22Rv1 (cell line): Measurements from ENCODE around the gene NRXN3.

Source experiments
- H3K27ac ChIP-seq: fragments of 450-650 bp; 2 replicates; pipeline ENCODE4 v1.5.1; 2017
- ZFX ChIP-seq: fragments of 450-650 bp; IDR thresholded peaks from 2 replicates; pipeline ENCODE4 v1.6.1; 2017; ENCODE audit warnings: antibody characterized with exemption, borderline replicate concordance
- TF ChIP-seq, protein P1 (sequence below): fragments of 450-650 bp; IDR thresholded peaks from 2 replicates; pipeline ENCODE4 v1.5.1; 2017; ENCODE audit warnings: mild to moderate bottlenecking

NRXN3 gene

GRCh38 chr14:79333198-79333546, 1163.0 kb downstream of the NRXN3 start:
- no peak for TF ChIP-seq ZFX
- TF ChIP-seq, protein P1, sequence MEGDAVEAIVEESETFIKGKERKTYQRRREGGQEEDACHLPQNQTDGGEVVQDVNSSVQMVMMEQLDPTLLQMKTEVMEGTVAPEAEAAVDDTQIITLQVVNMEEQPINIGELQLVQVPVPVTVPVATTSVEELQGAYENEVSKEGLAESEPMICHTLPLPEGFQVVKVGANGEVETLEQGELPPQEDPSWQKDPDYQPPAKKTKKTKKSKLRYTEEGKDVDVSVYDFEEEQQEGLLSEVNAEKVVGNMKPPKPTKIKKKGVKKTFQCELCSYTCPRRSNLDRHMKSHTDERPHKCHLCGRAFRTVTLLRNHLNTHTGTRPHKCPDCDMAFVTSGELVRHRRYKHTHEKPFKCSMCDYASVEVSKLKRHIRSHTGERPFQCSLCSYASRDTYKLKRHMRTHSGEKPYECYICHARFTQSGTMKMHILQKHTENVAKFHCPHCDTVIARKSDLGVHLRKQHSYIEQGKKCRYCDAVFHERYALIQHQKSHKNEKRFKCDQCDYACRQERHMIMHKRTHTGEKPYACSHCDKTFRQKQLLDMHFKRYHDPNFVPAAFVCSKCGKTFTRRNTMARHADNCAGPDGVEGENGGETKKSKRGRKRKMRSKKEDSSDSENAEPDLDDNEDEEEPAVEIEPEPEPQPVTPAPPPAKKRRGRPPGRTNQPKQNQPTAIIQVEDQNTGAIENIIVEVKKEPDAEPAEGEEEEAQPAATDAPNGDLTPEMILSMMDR = no peak
- H3K27ac ChIP-seq = no peak overlapping the region

DNA sequence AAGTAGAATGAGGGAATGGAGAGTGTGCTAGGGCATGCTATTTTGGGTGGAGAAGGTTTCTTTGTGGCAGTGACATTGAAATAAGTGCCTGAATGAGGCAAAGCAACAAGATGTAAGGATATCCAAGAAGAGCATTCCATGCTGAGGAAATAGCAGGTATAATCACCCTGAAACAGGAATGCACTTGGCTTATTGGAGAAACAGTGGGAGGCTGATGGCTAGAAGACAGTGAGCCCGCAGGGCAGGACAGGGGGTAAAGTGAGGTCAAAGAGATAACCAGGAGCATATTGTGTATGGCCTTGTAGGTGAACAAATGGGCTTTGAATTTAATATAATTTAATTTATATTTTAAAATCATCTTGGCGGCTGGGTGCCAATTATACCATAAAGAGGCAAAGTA, 1164.1 kb downstream of the NRXN3 start:
- no peak for TF ChIP-seq ZFX
- TF ChIP-seq, protein P1 = no peak
- no peak overlapping the region for H3K27ac ChIP-seq

- no peak overlapping the region for H3K27ac ChIP-seq
- TF ChIP-seq ZFX = no peak
- TF ChIP-seq, protein P1 = no peak
These were observed 1167.6 kb downstream of the NRXN3 start for GRCh38 chr14:79337761-79338160.

GRCh38 chr14:79342942-79343341, 1172.8 kb downstream of the NRXN3 start:
- H3K27ac ChIP-seq = no peak overlapping the region
- TF ChIP-seq ZFX = no peak
- TF ChIP-seq, protein P1 = no peak

GRCh38 chr14:79351011-79351410, 1180.8 kb downstream of the NRXN3 start:
- no peak overlapping the region for H3K27ac ChIP-seq
- TF ChIP-seq, protein P1 = no peak
- no peak for TF ChIP-seq ZFX

DNA sequence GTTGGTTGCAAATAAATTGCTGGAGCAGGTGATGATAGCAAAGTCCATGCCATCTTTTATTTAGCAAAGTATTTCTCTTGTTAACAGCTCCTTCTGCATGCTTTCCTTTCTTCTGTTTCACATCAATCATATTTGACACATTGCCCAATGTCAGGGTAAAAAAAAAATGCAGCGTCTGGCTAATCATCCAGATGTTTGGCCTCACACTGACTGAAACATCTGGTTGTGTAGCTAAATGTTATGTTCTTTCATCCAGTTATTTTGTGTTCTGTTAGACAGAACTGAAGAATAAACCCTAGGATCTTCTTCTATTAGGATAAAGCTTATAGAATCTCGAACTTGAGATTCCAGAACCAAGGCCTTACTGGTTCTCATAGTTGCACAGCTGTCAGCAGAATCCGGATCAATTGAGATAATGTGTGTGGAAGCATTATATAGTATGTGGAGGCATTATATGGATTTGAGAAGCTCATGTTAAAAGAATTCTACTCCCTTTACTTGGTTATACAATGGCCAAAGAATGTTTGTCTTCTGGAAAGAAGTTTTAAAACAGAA, 1182.0 kb downstream of the NRXN3 start:
- no peak for TF ChIP-seq ZFX
- TF ChIP-seq, protein P1 = no peak

DNA sequence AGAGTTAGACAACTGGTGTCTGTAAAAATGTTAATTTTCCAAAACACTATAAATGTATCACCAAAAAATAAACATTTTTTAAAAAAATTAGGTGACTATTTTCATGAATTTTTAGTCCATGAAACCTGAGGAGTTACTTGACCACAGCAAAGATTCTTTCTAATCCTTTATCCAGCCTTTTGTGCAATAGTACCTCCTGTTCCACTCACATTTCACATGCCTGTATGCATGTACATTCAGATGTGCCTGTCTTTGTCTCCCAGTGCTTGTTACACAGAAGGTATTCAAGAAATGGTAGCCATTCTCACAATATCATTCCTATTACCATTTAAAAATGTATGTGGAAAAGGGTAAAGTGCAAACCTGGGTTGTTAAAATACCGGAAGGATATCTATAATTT, 1184.2 kb downstream of the NRXN3 start:
- TF ChIP-seq, protein P1 = no peak
- TF ChIP-seq ZFX = no peak
- H3K27ac ChIP-seq = no peak overlapping the region

More for the DNA sequence above, 1182.0 kb downstream of the NRXN3 start:
- no peak overlapping the region for H3K27ac ChIP-seq
